GM12878 (cell line): Measurements from ENCODE around the gene PPIA. TPM values are rescaled to one million over a fixed set of nuclear protein-coding genes. Genes with fewer than 3 reads are reported as not detected.
A peak's percentile ranks its signal among the peaks of the same experiment; 100 is the strongest.

Experiments used
- ATF3 ChIP-seq: IDR thresholded peaks from 2 replicates; pipeline ENCODE4 v1.6.1; 2011; ENCODE audit warnings: low read depth, mild to moderate bottlenecking, low read length, moderate library complexity, borderline replicate concordance; ENCODE audit errors: extremely low read depth
- BCL3 ChIP-seq: IDR thresholded peaks from 2 replicates; pipeline ENCODE4 v1.6.1; 2011; ENCODE audit warnings: borderline replicate concordance, low read depth, mild to moderate bottlenecking, moderate library complexity, low read length; ENCODE audit not compliant: insufficient read depth, poor library complexity, severe bottlenecking
- CEBPB ChIP-seq, 2 experiments: fragments of 150-350 bp in 1 of 2; IDR thresholded peaks; 2 replicates each; pipeline ENCODE4 v1.6.1; 2012 to 2014; ENCODE audit warnings: low read depth in 2 of 2, low read length in 2 of 2, borderline replicate concordance in 1 of 2, inconsistent platforms in 1 of 2
- ELK1 ChIP-seq: IDR thresholded peaks from 2 replicates; pipeline ENCODE4 v1.6.1; 2012; ENCODE audit warnings: low read depth, low read length, improper control_type of control experiment
- JUNB ChIP-seq: IDR thresholded peaks from 2 replicates; pipeline ENCODE4 v1.6.1; 2016; ENCODE audit warnings: antibody characterized with exemption, mild to moderate bottlenecking
- NFYB ChIP-seq: IDR thresholded peaks from 2 replicates; pipeline ENCODE4 v1.6.1; 2011; ENCODE audit warnings: low read depth, mild to moderate bottlenecking, low read length, improper control_type of control experiment, moderate library complexity; ENCODE audit not compliant: insufficient read depth
- POLR2A ChIP-seq: IDR thresholded peaks from 2 replicates; pipeline ENCODE4 v1.6.1; 2011; ENCODE audit warnings: low read depth, mild to moderate bottlenecking, low read length
- RAD21 ChIP-seq: IDR thresholded peaks from 2 replicates; pipeline ENCODE4 v1.6.1; 2011; ENCODE audit warnings: mild to moderate bottlenecking, low read depth, low read length, moderate library complexity; ENCODE audit not compliant: insufficient read depth
- RBBP5 ChIP-seq: fragments of 200-600 bp; sonication (generic); conservative IDR thresholded peaks from 2 replicates; pipeline ENCODE4 v1.6.1; 2016
- REST ChIP-seq: IDR thresholded peaks from 2 replicates; pipeline ENCODE4 v1.6.1; 2012; ENCODE audit warnings: mild to moderate bottlenecking, low read depth, low read length
- SMARCA5 ChIP-seq: fragments of 450-650 bp; IDR thresholded peaks from 2 replicates; pipeline ENCODE4 v1.6.1; 2017; ENCODE audit warnings: mild to moderate bottlenecking
- STAT1 ChIP-seq: fragments of 450-650 bp; conservative IDR thresholded peaks from 2 replicates; pipeline ENCODE4 v1.6.1; 2014; ENCODE audit warnings: antibody characterized with exemption, mild to moderate bottlenecking
- ZBTB11 ChIP-seq: fragments of 450-650 bp; formaldehyde crosslinking; IDR thresholded peaks from 2 replicates; pipeline ENCODE4 v1.5.0; 2022; ENCODE audit warnings: mild to moderate bottlenecking, missing genetic modification characterization
- ZNF274 ChIP-seq: IDR thresholded peaks from one replicate; pipeline ENCODE4 v1.8.0; 2011; ENCODE audit not compliant: insufficient read length, insufficient read depth
- polyA plus RNA-seq, 11 experiments: library from polyadenylated mRNA; depleted of rRNA in 4 of 11; unstranded in 6 of 11; stranded (reverse) in 5 of 11; fragments of >200 nt; fragmentation: Nextera tagmentation in 4 of 11; fragmentation: Illumina TruSeq in 1 of 11; extraction: Ambion mirVana in 4 of 11; extraction: Trizol in 1 of 11; gene quantifications; 1 replicate in 1 of 11; 2 replicates in 10 of 11; pipeline versions ENCODE4 v1.2.1 to v1.2.3, GENCODE V29; 2011 to 2016; ENCODE audit warnings: inconsistent platforms in 2 of 11, missing spikeins in 2 of 11, low read depth in 1 of 11
- total RNA-seq, 4 experiments: library from RNA; depleted of rRNA in 3 of 4; stranded (reverse); fragments of >200 nt in 3 of 4; fragmentation: Illumina TruSeq in 1 of 4; extraction: Trizol in 1 of 4; gene quantifications; 2 replicates each; pipeline versions ENCODE4 v1.2.1 to v1.2.3, GENCODE V29; 2013 to 2021
- TF ChIP-seq, protein P1 (sequence below): fragments of 450-650 bp; IDR thresholded peaks from 2 replicates; pipeline ENCODE4 v1.6.1; 2017; ENCODE audit warnings: mild to moderate bottlenecking, moderate library complexity

Gene PPIA
- total and polyA plus RNA-seq, 10 of the 15 experiments (the other 5 are each of a cell fraction or from before 2014, with no cell fraction given) = 2,712 to 7,982 (median 5,027) TPM

GRCh38 chr7:44796034-44796503 lies 412 bp upstream of the PPIA start (continued):
- no peak for TF ChIP-seq REST
- TF ChIP-seq, protein P1, sequence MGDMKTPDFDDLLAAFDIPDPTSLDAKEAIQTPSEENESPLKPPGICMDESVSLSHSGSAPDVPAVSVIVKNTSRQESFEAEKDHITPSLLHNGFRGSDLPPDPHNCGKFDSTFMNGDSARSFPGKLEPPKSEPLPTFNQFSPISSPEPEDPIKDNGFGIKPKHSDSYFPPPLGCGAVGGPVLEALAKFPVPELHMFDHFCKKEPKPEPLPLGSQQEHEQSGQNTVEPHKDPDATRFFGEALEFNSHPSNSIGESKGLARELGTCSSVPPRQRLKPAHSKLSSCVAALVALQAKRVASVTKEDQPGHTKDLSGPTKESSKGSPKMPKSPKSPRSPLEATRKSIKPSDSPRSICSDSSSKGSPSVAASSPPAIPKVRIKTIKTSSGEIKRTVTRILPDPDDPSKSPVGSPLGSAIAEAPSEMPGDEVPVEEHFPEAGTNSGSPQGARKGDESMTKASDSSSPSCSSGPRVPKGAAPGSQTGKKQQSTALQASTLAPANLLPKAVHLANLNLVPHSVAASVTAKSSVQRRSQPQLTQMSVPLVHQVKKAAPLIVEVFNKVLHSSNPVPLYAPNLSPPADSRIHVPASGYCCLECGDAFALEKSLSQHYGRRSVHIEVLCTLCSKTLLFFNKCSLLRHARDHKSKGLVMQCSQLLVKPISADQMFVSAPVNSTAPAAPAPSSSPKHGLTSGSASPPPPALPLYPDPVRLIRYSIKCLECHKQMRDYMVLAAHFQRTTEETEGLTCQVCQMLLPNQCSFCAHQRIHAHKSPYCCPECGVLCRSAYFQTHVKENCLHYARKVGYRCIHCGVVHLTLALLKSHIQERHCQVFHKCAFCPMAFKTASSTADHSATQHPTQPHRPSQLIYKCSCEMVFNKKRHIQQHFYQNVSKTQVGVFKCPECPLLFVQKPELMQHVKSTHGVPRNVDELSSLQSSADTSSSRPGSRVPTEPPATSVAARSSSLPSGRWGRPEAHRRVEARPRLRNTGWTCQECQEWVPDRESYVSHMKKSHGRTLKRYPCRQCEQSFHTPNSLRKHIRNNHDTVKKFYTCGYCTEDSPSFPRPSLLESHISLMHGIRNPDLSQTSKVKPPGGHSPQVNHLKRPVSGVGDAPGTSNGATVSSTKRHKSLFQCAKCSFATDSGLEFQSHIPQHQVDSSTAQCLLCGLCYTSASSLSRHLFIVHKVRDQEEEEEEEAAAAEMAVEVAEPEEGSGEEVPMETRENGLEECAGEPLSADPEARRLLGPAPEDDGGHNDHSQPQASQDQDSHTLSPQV = no peak
- no peak for TF ChIP-seq ELK1
- TF ChIP-seq ATF3 = no peak
- no peak for TF ChIP-seq BCL3
- TF ChIP-seq CEBPB (IDR thresholded peaks at IDR 0.05; ENCODE audit: borderline replicate concordance in 1 of 2, low read depth in 2 of 2, low read length in 2 of 2) = no peak
- no peak for TF ChIP-seq ZBTB11 (CRISPR knock-in tag)
- TF ChIP-seq STAT1 = no peak
- TF ChIP-seq RAD21 = no peak
- peak; percentile 99 for TF ChIP-seq SMARCA5
- no peak for TF ChIP-seq RBBP5
- TF ChIP-seq POLR2A = no peak; the same call in 1 of the 2 replicates
- no peak for TF ChIP-seq JUNB
- no peak for TF ChIP-seq ZNF274
- no peak for TF ChIP-seq NFYB
